Spleen (tissue), 7 donors: Measurements from ENCODE around the gene NOP9.
A peak's percentile ranks its signal among the peaks of the same experiment; 100 is the strongest.

Experiments used
- POLR2AphosphoS5 ChIP-seq, 3 donors: sonication (generic); formaldehyde crosslinking; IDR thresholded peaks; one replicate each; pipeline ENCODE4 v1.5.1; 2017; ENCODE audit warnings: antibody characterized with exemption in 3 of 3
- TF ChIP-seq, protein P1 (sequence below), 11 experiments: fragments of 200-600 bp in 7 of 11; fragments of 450-650 bp in 4 of 11; sonication (generic) in 4 of 11; IDR thresholded peaks in 8 of 11; conservative IDR thresholded peaks in 3 of 11; 1 replicate in 7 of 11; 2 replicates in 4 of 11; pipeline versions ENCODE4 v1.4.0 to v1.8.0; 2016 to 2021; ENCODE audit warnings: antibody characterized with exemption in 11 of 11, inconsistent platforms in 4 of 11, mild to moderate bottlenecking in 1 of 11
- donor health status: DM: no; HTN: no; CAD: no; lungs with moderate emphysema.
- donor health status: DM: no; HTN: no; CAD: no.
- donor health status: DM: no; HTN: no; CAD: no.

DNA sequence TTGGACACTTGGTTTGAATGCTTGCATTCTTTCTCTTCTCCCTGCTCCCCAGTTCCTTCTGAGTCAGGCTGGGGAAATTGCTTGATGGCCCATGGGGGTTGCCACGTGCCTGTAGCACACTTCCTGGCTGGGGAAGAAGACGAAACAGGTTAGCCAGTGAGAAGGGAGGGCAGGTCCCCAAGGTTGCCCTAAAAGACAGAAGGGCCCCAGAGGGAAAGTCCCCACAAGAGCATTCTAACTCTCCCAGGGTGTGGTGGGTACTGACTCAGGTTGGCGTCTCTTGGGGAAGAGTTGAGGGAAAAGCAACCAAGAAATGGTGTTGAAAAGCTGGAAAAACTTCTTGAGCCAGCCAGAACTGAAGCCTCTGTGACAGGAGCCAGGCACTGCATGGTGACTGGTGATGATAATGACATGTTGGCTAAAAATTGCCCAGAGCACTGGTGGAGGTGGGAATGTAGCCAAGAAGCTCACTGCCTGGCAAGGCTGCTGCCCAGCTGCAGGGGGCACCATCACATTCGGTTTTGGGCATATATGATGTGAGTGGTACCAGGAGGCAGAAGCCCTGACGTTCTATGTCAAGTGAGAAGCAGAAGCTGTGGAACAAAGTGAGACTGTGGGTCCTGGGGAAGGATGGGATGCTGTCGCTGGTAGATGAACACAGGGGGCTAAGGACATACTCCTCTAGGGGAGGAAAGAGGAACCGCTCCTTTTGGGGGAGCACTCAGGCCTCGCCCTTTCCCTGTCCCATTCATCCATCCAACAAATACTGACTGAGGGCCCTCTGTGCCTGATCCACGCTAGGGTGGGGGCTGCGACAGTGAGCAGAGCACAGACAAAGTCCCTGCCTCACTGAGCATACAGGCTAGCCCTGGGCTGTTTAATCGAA lies 20.1 kb upstream of the NOP9 start:
- peak in 2 of 3 donors; percentile 30 to 31 for TF ChIP-seq POLR2AphosphoS5 (IDR thresholded peaks at IDR 0.05)
- TF ChIP-seq, protein P1, sequence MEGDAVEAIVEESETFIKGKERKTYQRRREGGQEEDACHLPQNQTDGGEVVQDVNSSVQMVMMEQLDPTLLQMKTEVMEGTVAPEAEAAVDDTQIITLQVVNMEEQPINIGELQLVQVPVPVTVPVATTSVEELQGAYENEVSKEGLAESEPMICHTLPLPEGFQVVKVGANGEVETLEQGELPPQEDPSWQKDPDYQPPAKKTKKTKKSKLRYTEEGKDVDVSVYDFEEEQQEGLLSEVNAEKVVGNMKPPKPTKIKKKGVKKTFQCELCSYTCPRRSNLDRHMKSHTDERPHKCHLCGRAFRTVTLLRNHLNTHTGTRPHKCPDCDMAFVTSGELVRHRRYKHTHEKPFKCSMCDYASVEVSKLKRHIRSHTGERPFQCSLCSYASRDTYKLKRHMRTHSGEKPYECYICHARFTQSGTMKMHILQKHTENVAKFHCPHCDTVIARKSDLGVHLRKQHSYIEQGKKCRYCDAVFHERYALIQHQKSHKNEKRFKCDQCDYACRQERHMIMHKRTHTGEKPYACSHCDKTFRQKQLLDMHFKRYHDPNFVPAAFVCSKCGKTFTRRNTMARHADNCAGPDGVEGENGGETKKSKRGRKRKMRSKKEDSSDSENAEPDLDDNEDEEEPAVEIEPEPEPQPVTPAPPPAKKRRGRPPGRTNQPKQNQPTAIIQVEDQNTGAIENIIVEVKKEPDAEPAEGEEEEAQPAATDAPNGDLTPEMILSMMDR (IDR thresholded peaks at IDR 0.05 in 8 of 11, conservative IDR thresholded peaks at IDR 0.05 in 3 of 11), result peak in 7 of 11 experiments; percentile 18 to 52 (median 43)
